Fibroblast of lung (primary cell): ENCODE measurements around the gene SPSB1. TPM values are rescaled to one million over a fixed set of nuclear protein-coding genes. Genes with fewer than 3 reads are reported as not detected.
A peak's percentile ranks its signal among the peaks of the same experiment; 100 is the strongest.

Source experiments
- DNase-seq, 2 donors: peaks; one replicate each; pipeline versions ENCODE4 v3.0.0 to v3.0.0-alpha.2; 2010; ENCODE audit warnings: low read depth in 2 of 2
- H2AFZ ChIP-seq: 2 replicates; pipeline ENCODE4 v1.5.1; 2012; ENCODE audit warnings: low read length, control low read depth, inconsistent platforms
- H3K27ac ChIP-seq: 2 replicates; pipeline ENCODE4 v1.5.1; 2011; ENCODE audit warnings: low read length, control low read depth; ENCODE audit not compliant: insufficient read depth
- H3K27me3 ChIP-seq: 2 replicates; pipeline ENCODE4 v1.5.1; 2011; ENCODE audit warnings: mild to moderate bottlenecking, low read length; ENCODE audit not compliant: control insufficient read depth, insufficient read depth
- H3K36me3 ChIP-seq: 2 replicates; pipeline ENCODE4 v1.5.1; 2011; ENCODE audit warnings: low read length; ENCODE audit not compliant: control insufficient read depth, insufficient read depth
- H3K4me1 ChIP-seq: 2 replicates; pipeline ENCODE4 v1.5.1; 2011; ENCODE audit warnings: low read length; ENCODE audit not compliant: control insufficient read depth, insufficient read depth; ENCODE audit errors: extremely low read depth
- H3K4me2 ChIP-seq: 2 replicates; pipeline ENCODE4 v1.5.1; 2011; ENCODE audit warnings: low read length, control low read depth; ENCODE audit not compliant: insufficient read depth; ENCODE audit errors: extremely low read depth
- H3K4me3 ChIP-seq, 4 experiments: fragments of 200-600 bp in 1 of 4; sonication (generic) in 1 of 4; replicated peaks in 1 of 4; 2 replicates each; pipeline ENCODE4 v1.5.1; 2011 to 2016; ENCODE audit warnings: low read length in 4 of 4, low read depth in 3 of 4, mild to moderate bottlenecking in 3 of 4, control low read depth in 2 of 4, inconsistent platforms in 1 of 4, mixed read lengths in 1 of 4; ENCODE audit not compliant: insufficient read depth in 1 of 4; ENCODE audit errors: control extremely low read depth in 1 of 4
- H3K79me2 ChIP-seq: 2 replicates; pipeline ENCODE4 v1.5.1; 2012; ENCODE audit warnings: mild to moderate bottlenecking, low read length, inconsistent platforms; ENCODE audit not compliant: control insufficient read depth, insufficient read depth
- H3K9ac ChIP-seq: 2 replicates; pipeline ENCODE4 v1.5.1; 2011; ENCODE audit warnings: mild to moderate bottlenecking, low read length, control low read depth; ENCODE audit not compliant: insufficient read depth
- H3K9me3 ChIP-seq: 2 replicates; pipeline ENCODE4 v1.5.1; 2012; ENCODE audit warnings: low read depth, low read length; ENCODE audit not compliant: control insufficient read depth, insufficient read depth
- H4K20me1 ChIP-seq: 2 replicates; pipeline ENCODE4 v1.5.1; 2011; ENCODE audit warnings: low read length; ENCODE audit not compliant: control insufficient read depth, insufficient read depth; ENCODE audit errors: extremely low read depth
- CTCF ChIP-seq, 2 donors: IDR thresholded peaks in 1 of 2; conservative IDR thresholded peaks in 1 of 2; 1 replicate in 1 of 2; 2 replicates in 1 of 2; pipeline ENCODE4 v1.5.1; 2011 to 2012; ENCODE audit warnings: low read length in 2 of 2, control low read depth in 1 of 2, inconsistent platforms in 1 of 2, low read depth in 1 of 2, mild to moderate bottlenecking in 1 of 2
- EZH2 ChIP-seq: IDR thresholded peaks from 2 replicates; pipeline ENCODE4 v1.5.1; 2012; ENCODE audit warnings: low read length, control low read depth, mild to moderate bottlenecking; ENCODE audit errors: missing control alignments
- polyA plus RNA-seq, 2 donors: library from polyadenylated mRNA; depleted of rRNA in 1 of 2; stranded (reverse) in 1 of 2; unstranded in 1 of 2; fragments of >200 nt; gene quantifications; 2 replicates each; pipeline ENCODE4 v1.2.1, GENCODE V29; 2011 to 2012; ENCODE audit warnings: missing spikeins in 1 of 2
- total RNA-seq: library from RNA; depleted of rRNA; stranded (reverse); fragments of >200 nt; gene quantifications from 2 replicates; pipeline ENCODE4 v1.2.1, GENCODE V29; 2014

Gene SPSB1
- total and polyA plus RNA-seq, 2 donors (not counting 1 experiment from before 2014, with no cell fraction given): 14.3 to 20.6 TPM

GRCh38 chr1:9413071-9413876 is 120.6 kb downstream of the SPSB1 start:
- no peak for TF ChIP-seq CTCF (conservative IDR thresholded peaks at IDR 0.05 in 1 of 2, IDR thresholded peaks at IDR 0.05 in 1 of 2; ENCODE audit: low read depth in 1 of 2, low read length in 2 of 2)
- no peak for TF ChIP-seq EZH2
- H2AFZ ChIP-seq: peak overlapping the region; percentile 40
- peak overlapping the region in 3 of 4 experiments; percentile 9 to 42 (median 20) for H3K4me3 ChIP-seq
- H4K20me1 ChIP-seq: no peaks in the 10 kb centered on the region
- H3K4me1 ChIP-seq: peaks cover 20% of the 10 kb centered on the region
- peak; percentile 94 to 95 for DNase-seq
- no peaks in the 10 kb centered on the region for H3K36me3 ChIP-seq
- H3K27ac ChIP-seq: peak overlapping the region; percentile 94
- no peaks in the 10 kb centered on the region for H3K9me3 ChIP-seq
- no peaks in the 10 kb centered on the region for H3K79me2 ChIP-seq
- peak overlapping the region; percentile 60 for H3K9ac ChIP-seq
- no peaks in the 10 kb centered on the region for H3K27me3 ChIP-seq
- peak overlapping the region; percentile 76 for H3K4me2 ChIP-seq

- Histone ChIP-seq H3K27me3 (no peaks in the 10 kb centered on the region), H4K20me1 (no peaks in the 10 kb centered on the region), H3K36me3 (no peaks in the 10 kb centered on the region), H3K79me2 (no peaks in the 10 kb centered on the region), H3K9ac (peak overlapping the region; percentile 60), H3K4me2 (peak overlapping the region; percentile 76), H3K9me3 (no peaks in the 10 kb centered on the region), H2AFZ (peak overlapping the region; percentile 40), H3K4me1 (peaks cover 20% of the 10 kb centered on the region), H3K4me3 (no peak overlapping the region), H3K27ac (peak overlapping the region; percentile 94)
- peak in 1 of 2 donors; percentile 90 for DNase-seq
- TF ChIP-seq EZH2 (no peak), CTCF (conservative IDR thresholded peaks at IDR 0.05 in 1 of 2, IDR thresholded peaks at IDR 0.05 in 1 of 2; ENCODE audit: low read depth in 1 of 2, low read length in 2 of 2) (no peak)
Observed at GRCh38 chr1:9413877-9414213, 121.2 kb downstream of the SPSB1 start.

- no peak overlapping the region for H3K9ac ChIP-seq
- H3K36me3 ChIP-seq: no peaks in the 10 kb centered on the region
- H3K4me3 ChIP-seq: no peak overlapping the region
- no peak overlapping the region for H2AFZ ChIP-seq
- no peaks in the 10 kb centered on the region for H3K9me3 ChIP-seq
- H4K20me1 ChIP-seq: no peaks in the 10 kb centered on the region
- no peaks in the 10 kb centered on the region for H3K79me2 ChIP-seq
- TF ChIP-seq EZH2 (no peak), CTCF (conservative IDR thresholded peaks at IDR 0.05 in 1 of 2, IDR thresholded peaks at IDR 0.05 in 1 of 2; ENCODE audit: low read depth in 1 of 2, low read length in 2 of 2) (no peak)
- no peak overlapping the region for H3K4me2 ChIP-seq
- no peak for DNase-seq
- no peak overlapping the region for H3K27ac ChIP-seq
- H3K27me3 ChIP-seq: peaks cover 3% of the 10 kb centered on the region
- H3K4me1 ChIP-seq: peaks cover 20% of the 10 kb centered on the region
Observed at GRCh38 chr1:9416506-9416905, 123.8 kb downstream of the SPSB1 start.
